Caco-2 (cell line): Measurements from ENCODE around the gene CDH13. TPM values are rescaled to one million over a fixed set of nuclear protein-coding genes. Genes with fewer than 3 reads are reported as not detected.

Experiments
- BruUV-seq: library from RNA; stranded (reverse); fragments of 400-500 nt; replicated peaks from 2 replicates; lab custom pipeline; 2021; lab: Mats Ljungman, UMichigan
- CTCF ChIA-PET: fragments of 300-600 bp; sonication (Branson Sonifier 250); formaldehyde crosslinking; loops from one replicate; lab custom pipeline; 2022; ENCODE audit warnings: antibody characterized with exemption; lab: Charles Lee
- POLR2A ChIA-PET: fragments of 300-600 bp; sonication (Branson Sonifier 250); formaldehyde crosslinking; loops from one replicate; lab custom pipeline; 2022; ENCODE audit warnings: antibody characterized with exemption; lab: Charles Lee
- DNase-seq, 2 experiments: peaks; one replicate each; pipeline versions ENCODE4 v3.0.0 to v3.0.0-alpha.2; 2020 to 2022
- H3K27me3 ChIP-seq: replicated peaks from 2 replicates; pipeline ENCODE4 v1.6.0; 2011; ENCODE audit warnings: low read length; ENCODE audit not compliant: control insufficient read depth, insufficient read depth
- H3K36me3 ChIP-seq: 2 replicates; pipeline ENCODE4 v1.5.1; 2011; ENCODE audit warnings: low read length; ENCODE audit not compliant: control insufficient read depth, insufficient read depth
- H3K4me1 ChIP-seq: fragments of 250-450 bp; sonication (Bioruptor Pico); 2 replicates; pipeline ENCODE4 v1.5.1; 2020; ENCODE audit warnings: mild to moderate bottlenecking
- H3K4me3 ChIP-seq: 2 replicates; pipeline ENCODE4 v1.5.1; 2011; ENCODE audit warnings: low read depth, mild to moderate bottlenecking, control low read depth, low read length
- H3K9me3 ChIP-seq: fragments of 250-450 bp; sonication (Bioruptor Pico); 2 replicates; pipeline ENCODE4 v1.5.1; 2020; ENCODE audit warnings: mild to moderate bottlenecking, moderate library complexity
- H3K27ac Mint-ChIP-seq: one replicate; pipeline ENCODE4 v1.8.0; 2022; ENCODE audit warnings: mixed read lengths; ENCODE audit not compliant: unreplicated experiment
- H3K27me3 Mint-ChIP-seq: one replicate; pipeline ENCODE4 v1.8.0; 2022; ENCODE audit warnings: mixed read lengths; ENCODE audit not compliant: insufficient read depth, unreplicated experiment
- H3K36me3 Mint-ChIP-seq: one replicate; pipeline ENCODE4 v1.8.0; 2022; ENCODE audit warnings: mild to moderate bottlenecking, mixed read lengths; ENCODE audit not compliant: insufficient read depth, unreplicated experiment
- H3K4me1 Mint-ChIP-seq: one replicate; pipeline ENCODE4 v1.8.0; 2022; ENCODE audit warnings: low read depth, mixed read lengths; ENCODE audit not compliant: unreplicated experiment
- H3K4me3 Mint-ChIP-seq: one replicate; pipeline ENCODE4 v1.8.0; 2022; ENCODE audit warnings: mild to moderate bottlenecking, moderate library complexity, mixed read lengths; ENCODE audit not compliant: unreplicated experiment
- H3K9me3 Mint-ChIP-seq: one replicate; pipeline ENCODE4 v1.8.0; 2022; ENCODE audit warnings: mixed read lengths; ENCODE audit not compliant: unreplicated experiment
- intact Hi-C: fragments of 100-400 bp; cut with micrococcal nuclease; formaldehyde crosslinking; loops from one replicate; pipeline ENCODE4 v1.10.0; 2022; ENCODE audit not compliant: unreplicated experiment
- total RNA-seq: library from RNA; stranded (reverse); gene quantifications from 2 replicates; pipeline ENCODE4 v1.2.3, GENCODE V29; 2022
- TF ChIP-seq, protein P1 (sequence below), 2 experiments: fragments of 200-600 bp in 1 of 2; IDR thresholded peaks; 1 replicate in 1 of 2; 2 replicates in 1 of 2; pipeline versions ENCODE4 v1.5.1 to v1.8.0; 2011 to 2022; ENCODE audit warnings: antibody characterized with exemption in 1 of 2, control low read depth in 1 of 2, inconsistent platforms in 1 of 2, low read depth in 1 of 2, low read length in 1 of 2, mild to moderate bottlenecking in 1 of 2, moderate library complexity in 1 of 2; ENCODE audit not compliant: insufficient read depth in 1 of 2, severe bottlenecking in 1 of 2, unreplicated experiment in 1 of 2

Gene CDH13
- total RNA-seq, 1 experiment from 2014 or later, result 2.2 TPM

- H3K4me3 Mint-ChIP-seq, result no peak overlapping the region
- no peak for DNase-seq
- BruUV-seq, result no TSS peak
- peaks cover 15% of the 10 kb centered on the region for H3K27me3 Mint-ChIP-seq
- CTCF ChIA-PET, result no interaction called here
- TF ChIP-seq, protein P1, sequence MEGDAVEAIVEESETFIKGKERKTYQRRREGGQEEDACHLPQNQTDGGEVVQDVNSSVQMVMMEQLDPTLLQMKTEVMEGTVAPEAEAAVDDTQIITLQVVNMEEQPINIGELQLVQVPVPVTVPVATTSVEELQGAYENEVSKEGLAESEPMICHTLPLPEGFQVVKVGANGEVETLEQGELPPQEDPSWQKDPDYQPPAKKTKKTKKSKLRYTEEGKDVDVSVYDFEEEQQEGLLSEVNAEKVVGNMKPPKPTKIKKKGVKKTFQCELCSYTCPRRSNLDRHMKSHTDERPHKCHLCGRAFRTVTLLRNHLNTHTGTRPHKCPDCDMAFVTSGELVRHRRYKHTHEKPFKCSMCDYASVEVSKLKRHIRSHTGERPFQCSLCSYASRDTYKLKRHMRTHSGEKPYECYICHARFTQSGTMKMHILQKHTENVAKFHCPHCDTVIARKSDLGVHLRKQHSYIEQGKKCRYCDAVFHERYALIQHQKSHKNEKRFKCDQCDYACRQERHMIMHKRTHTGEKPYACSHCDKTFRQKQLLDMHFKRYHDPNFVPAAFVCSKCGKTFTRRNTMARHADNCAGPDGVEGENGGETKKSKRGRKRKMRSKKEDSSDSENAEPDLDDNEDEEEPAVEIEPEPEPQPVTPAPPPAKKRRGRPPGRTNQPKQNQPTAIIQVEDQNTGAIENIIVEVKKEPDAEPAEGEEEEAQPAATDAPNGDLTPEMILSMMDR (IDR thresholded peaks at IDR 0.05; ENCODE audit: insufficient read depth in 1 of 2, low read depth in 1 of 2, low read length in 1 of 2, severe bottlenecking in 1 of 2, unreplicated experiment in 1 of 2), result no peak
- H3K27me3 ChIP-seq, result 0 out of 2 replicates have a peak, but pooled peaks cover 1% of the 10 kb centered on the region
- 0 out of 2 replicates have a peak, but pooled peaks cover 3% of the 10 kb centered on the region for H3K4me1 ChIP-seq
- intact Hi-C loops, result no loop called here
- peaks cover 10% of the 10 kb centered on the region for H3K9me3 Mint-ChIP-seq
- POLR2A ChIA-PET, result no interaction called here
- no peak overlapping the region for H3K27ac Mint-ChIP-seq
- no peaks in the 10 kb centered on the region for H3K9me3 ChIP-seq
- no peak overlapping the region for H3K4me3 ChIP-seq
- H3K36me3 Mint-ChIP-seq, result peaks cover 2% of the 10 kb centered on the region
- peaks cover 14% of the 10 kb centered on the region for H3K4me1 Mint-ChIP-seq
- no peaks in the 10 kb centered on the region for H3K36me3 ChIP-seq
Observed at GRCh38 chr16:83802554-83803205, 1175.9 kb downstream of the CDH13 start.

GRCh38 chr16:83803811-83804210, 1177.0 kb downstream of the CDH13 start:
- Mint-ChIP-seq H3K27ac (no peak overlapping the region), H3K9me3 (peaks cover 10% of the 10 kb centered on the region), H3K36me3 (peaks cover 11% of the 10 kb centered on the region), H3K4me1 (peaks cover 21% of the 10 kb centered on the region), H3K4me3 (no peak overlapping the region), H3K27me3 (peaks cover 10% of the 10 kb centered on the region)
- no peaks in the 10 kb centered on the region for H3K36me3 ChIP-seq
- 0 out of 2 replicates have a peak, but pooled peaks cover 3% of the 10 kb centered on the region for H3K4me1 ChIP-seq
- TF ChIP-seq, protein P1 (IDR thresholded peaks at IDR 0.05; ENCODE audit: insufficient read depth in 1 of 2, low read depth in 1 of 2, low read length in 1 of 2, severe bottlenecking in 1 of 2, unreplicated experiment in 1 of 2), result no peak
- CTCF ChIA-PET, result no interaction called here
- no peak overlapping the region for H3K4me3 ChIP-seq
- H3K27me3 ChIP-seq, result no peaks in the 10 kb centered on the region
- POLR2A ChIA-PET, result no interaction called here
- BruUV-seq, result no TSS peak
- intact Hi-C loops, result no loop called here
- peak in 1 of 2 experiments; percentile 37 for DNase-seq
- H3K9me3 ChIP-seq, result no peaks in the 10 kb centered on the region

- Mint-ChIP-seq H3K27me3 (peaks cover 10% of the 10 kb centered on the region), H3K4me3 (no peak overlapping the region), H3K36me3 (peaks cover 17% of the 10 kb centered on the region), H3K9me3 (peaks cover 10% of the 10 kb centered on the region), H3K27ac (no peak overlapping the region), H3K4me1 (peaks cover 26% of the 10 kb centered on the region)
- 0 out of 2 replicates have a peak, but pooled peaks cover 3% of the 10 kb centered on the region for H3K4me1 ChIP-seq
- no TSS peak for BruUV-seq
- no peaks in the 10 kb centered on the region for H3K36me3 ChIP-seq
- POLR2A ChIA-PET, result no interaction called here
- no peak for DNase-seq
- CTCF ChIA-PET, result no interaction called here
- TF ChIP-seq, protein P1 (IDR thresholded peaks at IDR 0.05; ENCODE audit: insufficient read depth in 1 of 2, low read depth in 1 of 2, low read length in 1 of 2, severe bottlenecking in 1 of 2, unreplicated experiment in 1 of 2), result no peak
- H3K9me3 ChIP-seq, result no peaks in the 10 kb centered on the region
- no peaks in the 10 kb centered on the region for H3K27me3 ChIP-seq
- H3K4me3 ChIP-seq, result no peak overlapping the region
- intact Hi-C loops, result no loop called here
Observed at GRCh38 chr16:83804366-83804765, 1177.6 kb downstream of the CDH13 start.
